Right lung (tissue), 5 donors: Measurements from ENCODE around the gene PRKN. TPM values are rescaled to one million over a fixed set of nuclear protein-coding genes. Genes with fewer than 3 reads are reported as not detected.
"Not testable (repeated sequence)": the region's sequence is repeated elsewhere in the genome, so short reads cannot be mapped to it uniquely, and the experiment has no call there.

ENCODE experiments used
- DNase-seq, 2 donors: peaks; one replicate each; pipeline ENCODE4 v3.0.0-alpha.2; 2013
- polyA plus RNA-seq, 5 donors: library from polyadenylated mRNA; unstranded; fragments of 120-200 nt; gene quantifications; one replicate each; pipeline versions ENCODE4 v1.2.1 to v1.2.3, GENCODE V29; 2013; ENCODE audit warnings: inconsistent platforms in 1 of 5, low replicate concordance in 1 of 5; ENCODE audit not compliant: insufficient read length in 5 of 5, insufficient read depth in 1 of 5

The PRKN gene
- polyA plus RNA-seq, 5 donors, result 2.0 to 3.6 (median 2.7) TPM

DNA sequence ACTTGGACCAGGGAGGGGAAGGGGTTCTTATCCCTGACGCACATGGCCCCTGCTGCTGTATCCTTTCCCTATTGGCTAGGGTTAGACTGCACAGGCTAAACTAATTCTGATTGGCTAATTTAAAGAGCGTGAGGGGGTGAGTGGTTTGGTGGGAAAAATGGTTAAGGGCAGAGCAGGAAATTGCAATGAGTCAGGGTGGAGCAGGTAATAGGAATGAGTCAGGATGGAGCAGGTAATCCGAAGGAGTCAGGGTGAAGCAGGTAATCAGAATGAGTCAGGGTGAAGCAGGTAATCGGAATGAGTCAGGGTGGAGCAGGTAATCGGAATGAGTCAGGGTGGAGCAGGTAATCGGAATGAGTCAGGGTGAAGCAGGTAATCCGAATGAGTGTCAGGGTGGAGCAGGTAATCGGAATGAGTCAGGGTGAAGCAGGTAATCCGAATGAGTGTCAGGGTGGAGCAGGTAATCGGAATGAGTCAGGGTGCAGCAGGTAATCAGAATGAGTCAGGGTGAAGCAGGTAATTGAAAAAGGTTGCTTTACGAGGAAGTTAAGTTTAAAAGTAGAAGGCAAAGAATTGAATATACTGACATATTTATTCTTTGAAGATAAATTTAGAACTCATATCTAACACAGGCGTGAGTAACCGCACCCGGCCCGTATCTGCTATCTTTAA lies 1412.2 kb downstream of the PRKN start:
- DNase-seq, result not testable (repeated sequence)

GRCh38 chr6:161314541-161315245 lies 1412.9 kb downstream of the PRKN start:
- not testable (repeated sequence) for DNase-seq

DNA sequence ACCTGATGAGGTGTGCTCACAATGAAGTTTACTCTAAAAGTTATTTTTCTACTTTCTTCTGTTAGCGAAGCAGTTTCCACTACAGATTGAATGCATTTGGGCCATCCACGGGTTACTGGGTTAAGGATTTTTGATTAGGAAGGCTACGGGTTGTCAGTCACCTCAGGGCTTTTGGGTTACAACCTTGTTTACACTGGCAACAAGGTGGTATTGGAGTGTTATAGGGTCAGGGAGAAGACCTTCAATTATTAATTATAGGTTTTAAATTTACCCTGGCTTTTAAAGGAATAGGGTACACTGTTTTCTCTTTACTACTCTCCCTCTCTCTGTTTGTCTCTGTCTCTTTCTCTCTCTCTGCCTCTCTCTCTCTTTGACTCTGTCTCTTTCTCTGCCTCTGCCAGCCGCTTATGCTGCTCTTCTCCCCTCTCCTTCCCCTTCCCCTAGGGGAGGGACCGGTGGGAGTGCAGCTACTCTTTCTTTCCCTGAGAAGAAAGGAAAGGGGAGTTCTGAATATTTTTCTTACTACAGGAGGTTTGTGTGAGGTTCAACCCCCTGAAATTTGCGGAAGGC lies 1413.5 kb downstream of the PRKN start:
- no peak for DNase-seq

GRCh38 chr6:161313475-161313874 lies 1414.1 kb downstream of the PRKN start:
- not testable (repeated sequence) for DNase-seq

DNA sequence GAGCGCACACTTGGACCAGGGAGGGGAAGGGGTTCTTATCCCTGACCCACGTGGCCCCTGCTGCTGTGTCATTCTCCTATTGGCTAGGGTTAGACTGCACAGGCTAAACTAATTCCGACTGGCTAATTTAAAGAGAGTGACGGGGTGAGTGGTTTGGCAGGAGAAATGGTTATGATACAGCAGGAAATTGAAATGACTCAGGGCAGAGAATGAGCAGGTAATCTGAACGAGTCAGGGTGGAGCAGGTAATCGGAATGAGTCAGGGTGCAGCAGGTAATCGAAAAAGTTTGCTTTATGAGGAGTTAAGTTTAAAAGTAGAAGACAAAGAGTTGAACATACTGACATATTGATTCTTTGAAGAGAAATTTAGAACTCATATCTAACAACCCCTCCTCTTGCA lies 1417.8 kb downstream of the PRKN start:
- not testable (repeated sequence) for DNase-seq

DNA sequence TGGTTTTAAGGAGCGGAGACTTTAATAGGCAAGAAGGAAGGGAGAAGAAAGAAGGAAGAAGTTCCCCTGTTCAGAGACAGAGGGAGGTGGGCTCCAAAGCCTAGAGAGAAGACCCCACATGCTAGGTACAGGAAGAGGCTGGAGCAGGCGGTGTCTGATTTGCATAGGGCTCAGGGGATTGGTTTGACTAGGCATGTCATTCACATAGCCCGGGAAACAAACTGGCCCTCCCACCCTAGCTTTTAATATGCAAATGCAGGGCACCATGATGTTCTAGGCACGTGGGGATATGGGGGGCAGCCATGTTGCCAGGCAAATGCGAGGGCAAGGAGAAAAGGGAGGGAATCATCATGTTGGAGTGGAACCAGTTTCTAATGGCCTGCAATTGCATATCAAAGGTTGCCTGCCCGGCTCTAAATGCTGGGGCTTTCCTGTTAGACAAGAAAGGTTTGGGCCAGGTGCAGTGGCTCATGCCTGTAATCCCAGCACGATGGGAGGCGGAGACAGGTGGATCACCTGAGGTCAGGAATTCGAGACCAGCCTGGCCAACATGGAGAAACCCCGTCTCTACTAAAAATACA lies 1419.4 kb downstream of the PRKN start:
- DNase-seq, result no peak

DNA sequence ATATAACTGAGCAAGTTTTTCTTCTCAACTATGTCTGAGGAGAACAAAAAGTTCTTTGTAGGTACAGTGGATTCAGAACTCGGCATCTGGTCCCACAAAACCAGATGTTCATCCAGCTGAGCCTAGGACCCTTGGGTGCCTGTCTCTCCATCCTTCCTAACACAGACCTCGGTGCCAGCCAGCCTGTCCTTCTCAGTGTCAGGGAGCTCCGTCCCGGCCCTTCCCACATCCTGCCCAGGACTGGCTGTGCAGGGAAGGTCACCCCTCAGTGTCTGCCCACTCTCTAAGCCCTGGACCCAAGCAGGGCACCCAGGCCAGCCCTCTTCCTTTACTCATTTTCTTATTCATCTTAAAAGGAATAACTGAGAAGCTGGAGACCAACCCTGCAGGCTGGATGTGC lies 1421.7 kb downstream of the PRKN start:
- DNase-seq, result no peak

- DNase-seq, result no peak
Measured at GRCh38 chr6:161303628-161304340, 1423.8 kb downstream of the PRKN start.

- no peak for DNase-seq
Measured at GRCh38 chr6:161302949-161303348, 1424.6 kb downstream of the PRKN start.

GRCh38 chr6:161301338-161301737 lies 1426.2 kb downstream of the PRKN start:
- DNase-seq, result peak; percentile 11 to 15

DNA sequence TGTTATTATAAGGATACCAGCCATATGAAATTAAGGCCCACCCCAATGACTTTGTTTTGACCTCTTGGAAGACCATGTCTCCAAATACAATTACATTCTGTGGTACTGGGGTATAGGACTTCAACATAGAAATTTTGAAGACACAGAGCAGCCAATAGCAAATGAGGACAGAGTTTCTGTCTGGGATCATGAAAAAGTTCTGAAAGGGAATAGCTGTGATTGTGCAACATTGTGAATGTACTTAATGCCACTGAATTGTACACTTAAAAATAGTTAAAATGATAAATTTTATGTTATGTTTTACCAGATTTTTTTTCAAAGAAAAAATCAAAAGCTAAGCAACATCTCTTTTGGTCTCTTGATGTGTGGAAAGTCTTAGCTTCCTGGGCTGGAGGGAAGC lies 1426.7 kb downstream of the PRKN start:
- DNase-seq, result peak in 1 of 2 donors; percentile 2

- no peak for DNase-seq
Measured at GRCh38 chr6:161299726-161300125, 1427.8 kb downstream of the PRKN start.

Other genes with a start within 250 kb of the PRKN start
- 1 to 10 TPM; 5.6 to 6.9 (median 6.4) TPM for gene PACRG, start 208 bp upstream of the PRKN start, polyA plus RNA-seq